Neuron (in vitro differentiated cells): ENCODE data around the gene BID.
"Not testable (repeated sequence)": the region's sequence is repeated elsewhere in the genome, so short reads cannot be mapped to it uniquely, and the experiment has no call there.

Experiments used
- H2AFZ ChIP-seq: one replicate; pipeline ENCODE4 v1.6.1; 2013; ENCODE audit warnings: low read depth, mild to moderate bottlenecking, inconsistent platforms, low read length, moderate library complexity
- H3K27me3 ChIP-seq: one replicate; pipeline ENCODE4 v1.6.1; 2013; ENCODE audit warnings: low read length; ENCODE audit not compliant: insufficient read depth
- H3K36me3 ChIP-seq: one replicate; pipeline ENCODE4 v1.6.1; 2013; ENCODE audit warnings: low read length; ENCODE audit not compliant: insufficient read depth
- H3K4me1 ChIP-seq: one replicate; pipeline ENCODE4 v1.6.1; 2013; ENCODE audit warnings: low read length; ENCODE audit not compliant: insufficient read depth
- H3K4me3 ChIP-seq: 2 replicates; pipeline ENCODE4 v1.5.1; 2013; ENCODE audit warnings: mild to moderate bottlenecking, low read length, moderate library complexity
- H3K9me3 ChIP-seq: one replicate; pipeline ENCODE4 v1.6.1; 2013; ENCODE audit warnings: low read length

BID gene

DNA sequence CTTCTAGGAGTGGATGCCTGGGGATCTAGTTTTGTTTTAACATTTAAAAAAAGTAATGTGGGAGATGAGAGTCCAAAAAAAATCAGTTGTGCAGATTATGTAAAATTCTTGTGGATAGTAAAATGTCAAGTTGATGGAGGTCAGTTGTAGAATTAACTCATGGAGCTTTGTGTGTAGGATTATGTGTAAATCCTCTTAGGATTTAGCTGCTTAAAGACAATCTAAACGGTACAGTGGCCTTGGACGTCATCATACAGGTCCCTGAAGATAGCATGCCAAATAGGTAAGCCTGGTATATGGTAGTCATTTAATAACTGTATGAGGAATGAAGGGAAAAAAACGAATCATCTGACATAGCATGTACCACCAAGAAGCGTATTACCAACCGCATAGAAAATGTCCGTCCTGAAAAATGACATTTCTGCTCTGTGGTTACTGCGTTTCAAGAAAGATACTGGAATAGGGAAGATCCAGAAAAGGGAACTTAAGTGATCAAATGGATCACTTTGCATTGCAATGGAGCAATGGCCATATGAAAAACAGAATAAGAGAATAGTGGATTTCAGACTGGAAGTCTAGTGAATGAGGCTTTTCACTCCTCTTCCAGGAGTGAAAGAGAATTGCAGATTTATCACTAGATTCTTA is 74.5 kb downstream of the BID start:
- no peak overlapping the region for H3K4me3 ChIP-seq
- H2AFZ ChIP-seq: no peak overlapping the region
- H3K36me3 ChIP-seq: peaks cover 22% of the 10 kb centered on the region
- no peaks in the 10 kb centered on the region for H3K4me1 ChIP-seq
- H3K9me3 ChIP-seq: no peaks in the 10 kb centered on the region
- no peaks in the 10 kb centered on the region for H3K27me3 ChIP-seq

DNA sequence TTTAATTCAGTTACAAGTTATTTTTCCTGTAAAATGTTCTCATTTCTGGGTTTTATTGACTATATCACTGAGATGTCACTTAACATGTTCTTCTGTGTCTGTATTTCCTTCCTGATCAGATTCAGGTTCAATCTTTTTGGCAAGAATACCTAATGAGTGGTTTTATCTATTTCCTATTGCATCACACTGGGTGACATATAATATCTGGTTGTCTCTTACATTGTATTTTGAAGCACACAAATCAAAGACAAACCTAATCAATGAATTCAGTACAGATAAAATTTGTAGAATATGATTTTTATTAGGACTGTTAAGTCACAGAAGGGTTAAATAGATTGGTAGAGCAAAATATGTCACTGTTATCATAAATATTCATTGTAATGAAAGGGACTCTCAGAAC is 75.3 kb downstream of the BID start:
- Histone ChIP-seq H3K27me3 (no peaks in the 10 kb centered on the region), H3K4me3 (no peak overlapping the region), H3K36me3 (peaks cover 20% of the 10 kb centered on the region), H3K4me1 (no peaks in the 10 kb centered on the region), H3K9me3 (no peaks in the 10 kb centered on the region), H2AFZ (no peak overlapping the region)

DNA sequence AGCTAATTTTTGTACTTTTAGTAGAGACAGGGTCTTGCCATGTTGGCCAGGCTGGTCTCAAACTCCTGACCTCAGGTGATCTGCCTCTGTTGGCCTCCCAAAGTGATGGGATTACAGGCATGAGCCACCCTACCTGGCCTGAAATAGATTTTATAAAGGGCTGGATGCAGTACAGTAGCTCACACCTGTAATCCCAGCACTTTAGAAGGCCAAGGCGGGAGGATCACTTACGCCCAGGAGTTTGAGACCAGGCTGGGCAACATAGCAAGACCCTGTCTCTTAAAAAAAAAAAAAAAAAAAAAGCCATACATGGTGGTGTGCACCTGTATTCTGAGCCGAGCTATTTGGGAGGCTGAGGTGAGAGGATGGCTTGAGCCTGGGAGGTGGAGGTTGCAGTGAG is 76.0 kb downstream of the BID start:
- H3K27me3 ChIP-seq, H2AFZ ChIP-seq, H3K4me1 ChIP-seq, H3K9me3 ChIP-seq, H3K4me3 ChIP-seq: not testable (repeated sequence)
- H3K36me3 ChIP-seq: peaks cover 16% of the 10 kb centered on the region

DNA sequence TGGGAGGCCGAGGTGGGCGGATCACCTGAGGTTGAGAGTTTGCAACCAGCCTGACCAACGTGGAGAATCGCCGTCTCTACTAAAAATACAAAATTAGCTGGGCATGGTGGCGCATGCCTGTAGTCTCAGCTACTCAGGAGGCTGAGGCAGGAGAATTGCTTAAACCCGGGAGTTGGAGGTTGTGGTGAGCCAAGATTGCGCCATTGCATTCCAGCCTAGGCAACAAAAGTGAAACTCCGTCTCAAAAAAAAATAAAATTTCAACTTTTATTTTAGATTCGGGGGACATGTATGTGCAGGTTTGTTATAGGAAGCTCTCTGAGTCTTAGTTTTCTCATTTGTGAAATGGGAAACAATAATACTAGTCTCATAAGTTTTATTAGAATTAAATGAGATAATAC is 77.1 kb downstream of the BID start:
- H3K27me3 ChIP-seq, H3K9me3 ChIP-seq: not testable (repeated sequence)

DNA sequence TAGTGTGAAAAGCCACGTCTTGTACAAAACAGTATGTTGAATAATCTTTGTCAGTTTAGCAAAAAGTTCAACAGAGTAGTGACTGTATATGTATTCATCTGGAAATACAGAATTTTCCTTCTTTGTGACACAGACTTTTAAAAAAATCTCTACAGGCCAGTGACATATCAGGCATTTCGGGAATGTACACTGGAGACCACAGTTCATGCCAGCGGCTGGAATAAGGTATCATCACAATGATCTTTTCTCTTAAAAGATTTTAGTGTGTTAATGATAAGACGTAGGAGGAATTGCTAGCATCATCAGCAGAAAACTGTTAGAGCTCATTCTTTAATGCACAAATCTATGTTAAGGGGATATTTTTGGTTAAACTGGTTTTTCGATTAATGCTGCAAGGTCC is 78.3 kb downstream of the BID start:
- H3K9me3 ChIP-seq: no peaks in the 10 kb centered on the region
- H2AFZ ChIP-seq: no peak overlapping the region
- H3K36me3 ChIP-seq: peaks cover 9% of the 10 kb centered on the region
- H3K4me3 ChIP-seq: no peak overlapping the region
- H3K27me3 ChIP-seq: no peaks in the 10 kb centered on the region
- H3K4me1 ChIP-seq: no peaks in the 10 kb centered on the region

More for the DNA sequence above, 77.1 kb downstream of the BID start:
- H3K4me3 ChIP-seq, H3K4me1 ChIP-seq, H2AFZ ChIP-seq: not testable (repeated sequence)
- peaks cover 11% of the 10 kb centered on the region for H3K36me3 ChIP-seq

DNA sequence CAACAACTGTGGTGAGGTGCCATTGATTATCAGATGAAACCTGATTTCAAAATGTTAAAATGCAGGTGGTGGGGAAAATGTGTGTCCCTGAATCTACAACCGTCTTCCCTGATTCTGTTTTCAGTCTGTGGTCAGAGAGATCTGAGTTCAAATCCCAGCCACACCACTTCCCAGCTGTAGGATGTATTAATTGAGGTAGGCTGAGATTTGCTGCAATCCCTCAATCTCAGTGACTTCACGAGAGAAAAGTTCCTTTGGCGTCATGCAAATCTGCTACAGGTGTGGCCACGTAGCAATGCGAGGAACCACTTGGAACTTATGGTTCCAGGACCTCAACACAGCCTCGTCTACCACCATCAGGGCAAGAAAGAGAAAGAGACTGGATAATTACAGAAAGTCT is 79.5 kb downstream of the BID start:
- no peaks in the 10 kb centered on the region for H3K4me1 ChIP-seq
- H2AFZ ChIP-seq: no peak overlapping the region
- no peaks in the 10 kb centered on the region for H3K9me3 ChIP-seq
- peaks cover 9% of the 10 kb centered on the region for H3K36me3 ChIP-seq
- no peak overlapping the region for H3K4me3 ChIP-seq
- no peaks in the 10 kb centered on the region for H3K27me3 ChIP-seq

DNA sequence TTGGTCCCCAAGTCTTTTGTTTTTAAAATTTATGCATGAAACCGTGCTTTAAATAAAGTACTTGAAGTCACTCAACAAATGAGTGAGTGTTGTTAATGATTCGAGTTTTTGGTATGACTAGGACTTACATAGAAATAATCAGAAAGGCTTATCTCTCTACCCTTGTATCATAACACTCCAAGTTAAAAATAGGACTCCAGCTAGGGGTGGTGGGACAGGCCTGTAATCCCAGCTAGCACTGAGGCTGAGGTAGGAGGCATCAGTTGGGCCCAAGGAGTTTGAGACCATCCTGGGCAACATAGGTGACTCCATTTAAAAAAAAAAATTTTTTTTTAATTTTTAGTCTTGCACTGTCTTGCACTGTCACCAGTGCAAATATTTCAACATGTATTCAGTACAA is 80.1 kb downstream of the BID start:
- Histone ChIP-seq H3K4me1 (no peaks in the 10 kb centered on the region), H3K27me3 (no peaks in the 10 kb centered on the region), H3K36me3 (peaks cover 9% of the 10 kb centered on the region), H3K4me3 (no peak overlapping the region), H3K9me3 (no peaks in the 10 kb centered on the region), H2AFZ (no peak overlapping the region)

DNA sequence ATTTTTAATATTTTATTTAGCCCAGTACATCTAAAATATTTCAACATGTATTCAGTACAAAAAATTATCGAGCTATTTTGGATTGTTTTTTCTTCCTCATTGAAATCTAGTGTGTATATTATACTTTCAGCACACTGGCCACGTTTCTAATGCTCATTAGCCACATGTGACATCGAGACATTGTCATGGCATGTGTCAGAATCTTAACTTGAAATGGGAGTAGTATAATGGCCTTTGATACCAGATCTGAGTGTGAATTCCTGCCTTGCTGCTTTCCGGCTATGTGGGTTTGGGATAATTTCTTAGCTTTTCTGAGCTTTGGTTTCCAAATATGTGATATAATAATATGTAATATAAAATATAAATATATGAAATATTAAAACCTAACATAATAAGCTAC is 81.4 kb downstream of the BID start:
- H3K36me3 ChIP-seq: peaks cover 11% of the 10 kb centered on the region
- no peaks in the 10 kb centered on the region for H3K9me3 ChIP-seq
- no peaks in the 10 kb centered on the region for H3K27me3 ChIP-seq
- H3K4me1 ChIP-seq: no peaks in the 10 kb centered on the region
- H3K4me3 ChIP-seq: no peak overlapping the region
- H2AFZ ChIP-seq: no peak overlapping the region

DNA sequence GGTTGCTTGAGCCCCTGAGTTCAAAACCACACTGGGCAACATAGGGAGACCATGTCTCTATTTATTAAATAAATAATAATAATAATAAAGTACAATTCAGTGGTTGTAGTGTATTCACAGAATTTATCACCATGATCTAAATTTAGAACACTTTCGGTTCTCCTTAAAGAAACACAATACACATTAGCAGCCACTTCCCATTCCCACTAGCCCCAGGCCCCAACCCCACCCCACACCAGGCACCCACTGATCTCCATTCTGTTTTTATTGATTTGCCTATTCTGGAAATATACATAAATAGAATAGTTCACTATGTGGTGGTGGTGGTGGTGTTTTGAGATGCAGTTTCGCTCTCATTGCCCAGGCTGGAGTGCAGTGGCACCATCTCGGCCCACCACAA is 90.0 kb downstream of the BID start:
- H3K36me3 ChIP-seq: peaks cover 21% of the 10 kb centered on the region
- H3K27me3 ChIP-seq: no peaks in the 10 kb centered on the region
- H2AFZ ChIP-seq: no peak overlapping the region
- H3K4me3 ChIP-seq: no peak overlapping the region
- no peaks in the 10 kb centered on the region for H3K4me1 ChIP-seq
- H3K9me3 ChIP-seq: peaks cover 3% of the 10 kb centered on the region
